ENCODE data around the gene NR2E3. TPM values are rescaled to one million over a fixed set of nuclear protein-coding genes. Genes with fewer than 3 reads are reported as not detected.
A peak's percentile ranks its signal among the peaks of the same experiment; 100 is the strongest.

NR2E3 gene
- total RNA-seq, 1 donor from 2014 or later, result 0.70 TPM

- ATAC-seq (ENCODE audit: poor library complexity), result no peak
- intact Hi-C loops (cut with DNase I), result no loop called here
- DNase-seq, result no peak
Observed at GRCh38 chr15:71788646-71789579, 21.4 kb upstream of the NR2E3 start.

- intact Hi-C loops (cut with DNase I), result no loop called here
- no peak for ATAC-seq (ENCODE audit: poor library complexity)
- no peak for DNase-seq
Observed at GRCh38 chr15:71789616-71790015, 20.7 kb upstream of the NR2E3 start.

- intact Hi-C loops (cut with DNase I), result no loop called here
- no peak for ATAC-seq (ENCODE audit: poor library complexity)
- DNase-seq, result no peak
Observed at GRCh38 chr15:71790081-71790480, 20.3 kb upstream of the NR2E3 start.

- DNase-seq (no peak), ATAC-seq (ENCODE audit: poor library complexity) (no peak)
- intact Hi-C loops (cut with DNase I), result no loop called here
Observed at GRCh38 chr15:71791975-71792374, 18.4 kb upstream of the NR2E3 start.

- intact Hi-C loops (cut with DNase I), result no loop called here
Observed at GRCh38 chr15:71792521-71792920, 17.8 kb upstream of the NR2E3 start.

GRCh38 chr15:71798641-71799040 is 11.7 kb upstream of the NR2E3 start:
- intact Hi-C loops (cut with DNase I), result no loop called here
- no peak for DNase-seq
- no peak for ATAC-seq (ENCODE audit: poor library complexity)

More at GRCh38 chr15:71792521-71792920, 17.8 kb upstream of the NR2E3 start:
- ATAC-seq (ENCODE audit: poor library complexity) (no peak), DNase-seq (no peak)

GRCh38 chr15:71800190-71800589 is 10.2 kb upstream of the NR2E3 start:
- ATAC-seq (ENCODE audit: poor library complexity) (no peak), DNase-seq (no peak)
- intact Hi-C loops (cut with DNase I), result loop anchor here (5.0 kb wide), 2 partner anchors 58 to 348 kb away; no protein-coding TSS in a partner anchor

- DNase-seq (no peak), ATAC-seq (ENCODE audit: poor library complexity) (peak; percentile 83)
- intact Hi-C loops (cut with DNase I), result loop anchor here (5.0 kb wide), 2 partner anchors 59 to 349 kb away; no protein-coding TSS in a partner anchor
Observed at GRCh38 chr15:71800835-71801745, 9.3 kb upstream of the NR2E3 start.

- no peak for DNase-seq
- no peak for ATAC-seq (ENCODE audit: poor library complexity)
- intact Hi-C loops (cut with DNase I), result loop anchor here (5.0 kb wide), 2 partner anchors 60 to 350 kb away; no protein-coding TSS in a partner anchor
Observed at GRCh38 chr15:71801935-71802655, 8.3 kb upstream of the NR2E3 start.

- DNase-seq (no peak), ATAC-seq (ENCODE audit: poor library complexity) (no peak)
- intact Hi-C loops (cut with DNase I), result loop anchor here (5.0 kb wide), 2 partner anchors 60 to 350 kb away; no protein-coding TSS in a partner anchor
Observed at GRCh38 chr15:71802770-71803169, 7.6 kb upstream of the NR2E3 start.

GRCh38 chr15:71804226-71804625 is 6.1 kb upstream of the NR2E3 start:
- ATAC-seq (ENCODE audit: poor library complexity), result no peak
- no peak for DNase-seq
- intact Hi-C loops (cut with DNase I), result loop anchor here (5.0 kb wide), 2 partner anchors 62 to 352 kb away; no protein-coding TSS in a partner anchor

GRCh38 chr15:71804695-71805470 is 5.5 kb upstream of the NR2E3 start:
- DNase-seq, result no peak
- no peak for ATAC-seq (ENCODE audit: poor library complexity)
- intact Hi-C loops (cut with DNase I), result loop anchor here (5.0 kb wide), 2 partner anchors 63 to 353 kb away; no protein-coding TSS in a partner anchor

- ATAC-seq (ENCODE audit: poor library complexity) (no peak), DNase-seq (no peak)
- intact Hi-C loops (cut with DNase I), result no loop called here
Observed at GRCh38 chr15:71806452-71806931, 3.9 kb upstream of the NR2E3 start.

GRCh38 chr15:71807125-71807629 is 3.2 kb upstream of the NR2E3 start:
- no peak for DNase-seq
- intact Hi-C loops (cut with DNase I), result no loop called here
- ATAC-seq (ENCODE audit: poor library complexity), result no peak

- no peak for DNase-seq
- intact Hi-C loops (cut with DNase I), result no loop called here
- ATAC-seq (ENCODE audit: poor library complexity), result no peak
Observed at GRCh38 chr15:71807691-71808091, 2.7 kb upstream of the NR2E3 start.

GRCh38 chr15:71808311-71809020 is 1.9 kb upstream of the NR2E3 start:
- ATAC-seq (ENCODE audit: poor library complexity) (peak; percentile 65), DNase-seq (no peak)
- intact Hi-C loops (cut with DNase I), result no loop called here

- DNase-seq (no peak), ATAC-seq (ENCODE audit: poor library complexity) (no peak)
- intact Hi-C loops (cut with DNase I), result no loop called here
Observed at GRCh38 chr15:71809346-71809745, 1.0 kb upstream of the NR2E3 start.
